ENCODE data around the gene RNU4-1. TPM values are rescaled to one million over a fixed set of nuclear protein-coding genes. Genes with fewer than 3 reads are reported as not detected.

Gene RNU4-1
- total RNA-seq, 5 donors from 2014 or later (not counting 1 experiment from before 2014, with no cell fraction given) = 1,482 to 2,823 (median 1,909) TPM

DNA sequence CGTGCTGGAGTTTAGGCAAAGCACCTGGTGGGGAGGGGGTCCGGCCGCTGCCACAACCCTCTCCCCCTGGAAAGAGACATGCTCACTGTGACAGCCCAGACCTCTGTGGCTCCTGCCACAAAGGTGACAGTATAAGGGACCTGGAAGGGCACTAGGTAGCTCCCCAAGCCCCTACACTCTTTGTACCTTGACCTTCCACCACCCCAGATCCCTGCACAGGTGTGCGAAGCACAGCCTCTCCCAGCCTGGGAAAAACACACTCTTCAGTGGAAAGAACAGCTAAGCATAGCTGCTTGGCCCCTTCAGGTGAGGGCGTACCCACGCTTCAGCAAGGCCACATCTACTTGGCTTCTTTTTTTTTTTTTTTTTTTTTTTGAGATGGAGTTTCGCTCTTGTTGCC is 39.5 kb upstream of the RNU4-1 start:
- POLR2A ChIA-PET = no interaction called here
- Mint-ChIP-seq H3K9me3 (peaks cover 4 to 7% (median 5%) of the 10 kb centered on the region in 3 donors), H3K27ac (no peak overlapping the region), H3K4me1 (no peaks in the 10 kb centered on the region), H3K4me3 (no peak overlapping the region), H3K36me3 (peaks cover 2% of the 10 kb centered on the region), H3K27me3 (peaks cover 6 to 9% of the 10 kb centered on the region in 2 donors)
- H3K4me1 ChIP-seq (ENCODE audit: control insufficient read depth in 1 of 2, extremely low read depth in 1 of 2, insufficient read depth in 2 of 2, low read length in 2 of 2) = no peaks in the 10 kb centered on the region
- DNase-seq (no peak), ATAC-seq (replicated peaks in 1 of 4) (no peak)
- WGBS (ENCODE audit: insufficient coverage) = 100% methylated on average over 1 of the region's 7 CpGs
- peaks cover 0 to 18% of the 10 kb centered on the region in 2 experiments for H3K27me3 ChIP-seq (replicated peaks in 1 of 2; ENCODE audit: control insufficient read depth in 2 of 2, extremely low read depth in 1 of 2, insufficient read depth in 2 of 2, low read length in 1 of 2)
- no peaks in the 10 kb centered on the region for H3K9me3 ChIP-seq
- CTCF ChIA-PET = no interaction called here
- no peak overlapping the region for H3K4me3 ChIP-seq (ENCODE audit: control insufficient read depth in 1 of 2, extremely low read depth in 1 of 2, low read length in 1 of 2)
- H3K36me3 ChIP-seq (ENCODE audit: control insufficient read depth in 2 of 2, extremely low read depth in 1 of 2, insufficient read depth in 1 of 2, low read length in 1 of 2) = no peaks in the 10 kb centered on the region
- H3K27ac ChIP-seq (ENCODE audit: low read length) = no peak overlapping the region

DNA sequence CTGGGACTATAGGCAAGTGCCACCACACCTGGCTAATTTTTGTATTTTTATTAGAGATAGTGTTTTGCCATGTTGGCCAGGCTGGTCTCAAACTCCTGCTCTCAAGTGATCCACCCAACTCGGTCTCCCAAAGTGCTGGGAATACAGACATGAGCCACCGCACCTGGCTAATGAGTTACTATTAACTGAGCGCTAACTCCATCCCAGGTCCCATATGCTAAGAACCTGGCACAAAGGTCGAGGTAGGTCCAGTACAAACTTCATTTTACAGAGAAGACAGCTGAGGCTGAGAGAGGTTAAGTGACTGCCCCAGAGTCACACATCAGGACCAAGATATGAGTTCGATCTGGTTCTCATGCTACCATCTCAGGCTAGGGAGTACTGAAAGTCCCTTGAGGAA is 39.0 kb upstream of the RNU4-1 start:
- H3K27me3 Mint-ChIP-seq = peaks cover 6 to 7% of the 10 kb centered on the region in 2 donors
- no peaks in the 10 kb centered on the region for H3K9me3 ChIP-seq
- CTCF ChIA-PET = no interaction called here
- no peaks in the 10 kb centered on the region for H3K4me1 Mint-ChIP-seq
- no peaks in the 10 kb centered on the region for H3K36me3 Mint-ChIP-seq
- H3K4me3 Mint-ChIP-seq = no peak overlapping the region
- no peaks in the 10 kb centered on the region for H3K4me1 ChIP-seq (ENCODE audit: control insufficient read depth in 1 of 2, extremely low read depth in 1 of 2, insufficient read depth in 2 of 2, low read length in 2 of 2)
- H3K36me3 ChIP-seq (ENCODE audit: control insufficient read depth in 2 of 2, extremely low read depth in 1 of 2, insufficient read depth in 1 of 2, low read length in 1 of 2) = no peaks in the 10 kb centered on the region
- DNase-seq = no peak
- 100% methylated on average over 3 of the region's 5 CpGs for WGBS (ENCODE audit: insufficient coverage)
- H3K27me3 ChIP-seq (replicated peaks in 1 of 2; ENCODE audit: control insufficient read depth in 2 of 2, extremely low read depth in 1 of 2, insufficient read depth in 2 of 2, low read length in 1 of 2) = peaks cover 0 to 18% of the 10 kb centered on the region in 2 experiments
- H3K9me3 Mint-ChIP-seq = peaks cover 0 to 4% (median 3%) of the 10 kb centered on the region in 3 donors
- no peak for ATAC-seq (replicated peaks in 1 of 4)
- no peak overlapping the region for H3K4me3 ChIP-seq (ENCODE audit: control insufficient read depth in 1 of 2, extremely low read depth in 1 of 2, low read length in 1 of 2)
- H3K27ac ChIP-seq (ENCODE audit: low read length) = no peak overlapping the region
- POLR2A ChIA-PET = no interaction called here
- no peak overlapping the region for H3K27ac Mint-ChIP-seq

DNA sequence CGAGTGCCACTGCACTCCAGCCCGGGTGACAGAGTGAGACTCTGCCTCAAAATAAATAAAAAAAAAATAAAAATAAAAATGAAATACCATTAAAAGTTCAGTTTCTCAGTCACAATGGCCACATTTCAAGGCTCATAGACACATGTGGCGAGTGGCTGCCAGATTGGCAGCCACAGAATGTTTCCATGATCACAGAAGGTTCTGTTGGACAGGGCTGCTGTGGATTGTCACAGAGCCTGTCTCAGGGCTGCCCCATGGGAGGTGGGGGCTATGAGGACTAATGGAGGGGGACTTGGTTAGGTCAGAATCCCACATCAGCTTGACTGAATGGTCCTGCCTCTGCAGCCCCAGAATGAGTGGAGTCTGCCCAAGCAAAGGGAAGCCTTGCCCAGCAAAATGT is 38.4 kb upstream of the RNU4-1 start:
- POLR2A ChIA-PET = no interaction called here
- ATAC-seq (replicated peaks in 1 of 4) = no peak
- H3K9me3 Mint-ChIP-seq = peaks cover 0 to 3% (median 0%) of the 10 kb centered on the region in 3 donors
- no peak overlapping the region for H3K27ac ChIP-seq (ENCODE audit: low read length)
- H3K9me3 ChIP-seq = no peaks in the 10 kb centered on the region
- no peaks in the 10 kb centered on the region for H3K4me1 ChIP-seq (ENCODE audit: control insufficient read depth in 1 of 2, extremely low read depth in 1 of 2, insufficient read depth in 2 of 2, low read length in 2 of 2)
- H3K36me3 Mint-ChIP-seq = no peaks in the 10 kb centered on the region
- no peaks in the 10 kb centered on the region for H3K36me3 ChIP-seq (ENCODE audit: control insufficient read depth in 2 of 2, extremely low read depth in 1 of 2, insufficient read depth in 1 of 2, low read length in 1 of 2)
- no CpG with 5 or more reads among the region's 3 CpGs for WGBS (ENCODE audit: insufficient coverage)
- no peak for DNase-seq
- peaks cover 0 to 22% of the 10 kb centered on the region in 2 experiments for H3K27me3 ChIP-seq (replicated peaks in 1 of 2; ENCODE audit: control insufficient read depth in 2 of 2, extremely low read depth in 1 of 2, insufficient read depth in 2 of 2, low read length in 1 of 2)
- H3K4me3 ChIP-seq (ENCODE audit: control insufficient read depth in 1 of 2, extremely low read depth in 1 of 2, low read length in 1 of 2) = no peak overlapping the region
- no peaks in the 10 kb centered on the region for H3K4me1 Mint-ChIP-seq
- CTCF ChIA-PET = no interaction called here
- no peak overlapping the region for H3K27ac Mint-ChIP-seq
- H3K4me3 Mint-ChIP-seq = no peak overlapping the region
- peaks cover 6 to 7% of the 10 kb centered on the region in 2 donors for H3K27me3 Mint-ChIP-seq

DNA sequence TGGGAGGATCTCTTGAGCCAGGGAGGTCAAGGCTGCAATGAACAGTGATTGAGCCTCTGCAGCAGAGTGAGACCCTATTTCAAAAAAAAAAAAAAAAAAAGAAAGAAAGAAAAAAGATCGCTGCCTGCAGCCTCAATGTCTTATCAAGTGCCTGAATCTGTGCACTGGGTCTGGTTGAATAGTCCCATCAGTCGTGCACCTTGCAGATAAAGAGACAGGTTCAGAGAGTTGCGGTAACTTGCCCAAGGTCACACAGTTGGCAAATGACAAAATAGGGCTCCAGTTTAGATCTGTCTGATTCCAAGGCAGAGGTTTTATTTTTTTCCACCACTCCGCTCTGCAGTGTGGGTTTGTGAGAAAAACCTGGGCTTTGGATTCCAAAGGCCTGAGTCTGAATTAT is 35.2 kb upstream of the RNU4-1 start:
- H3K9me3 Mint-ChIP-seq = no peaks in the 10 kb centered on the region
- no peak overlapping the region for H3K27ac Mint-ChIP-seq
- H3K27me3 ChIP-seq (replicated peaks in 1 of 2; ENCODE audit: control insufficient read depth in 2 of 2, extremely low read depth in 1 of 2, insufficient read depth in 2 of 2, low read length in 1 of 2) = peaks cover 0 to 25% of the 10 kb centered on the region in 2 experiments
- no peak for DNase-seq
- no peak overlapping the region for H3K4me3 ChIP-seq (ENCODE audit: control insufficient read depth in 1 of 2, extremely low read depth in 1 of 2, low read length in 1 of 2)
- peaks cover 8 to 12% (median 9%) of the 10 kb centered on the region in 3 donors for H3K4me1 Mint-ChIP-seq
- H3K9me3 ChIP-seq = no peaks in the 10 kb centered on the region
- ChIA-PET POLR2A (no interaction called here), CTCF (interaction anchor here in 1 of 2 donors (0.6 to 0.7 kb wide), 2 partner anchors 1388 to 1477 kb away, joined by 3 read pairs; no protein-coding TSS in a partner anchor)
- no peak for ATAC-seq (replicated peaks in 1 of 4)
- H3K4me3 Mint-ChIP-seq = no peak overlapping the region
- H3K27ac ChIP-seq (ENCODE audit: low read length) = no peak overlapping the region
- no peaks in the 10 kb centered on the region for H3K36me3 Mint-ChIP-seq
- H3K4me1 ChIP-seq (ENCODE audit: control insufficient read depth in 1 of 2, extremely low read depth in 1 of 2, insufficient read depth in 2 of 2, low read length in 2 of 2) = peaks cover 0 to 9% of the 10 kb centered on the region in 2 experiments
- 67% methylated on average over 2 of the region's 4 CpGs for WGBS (ENCODE audit: insufficient coverage)
- no peaks in the 10 kb centered on the region for H3K36me3 ChIP-seq (ENCODE audit: control insufficient read depth in 2 of 2, extremely low read depth in 1 of 2, insufficient read depth in 1 of 2, low read length in 1 of 2)
- H3K27me3 Mint-ChIP-seq = peaks cover 6 to 7% of the 10 kb centered on the region in 2 donors

DNA sequence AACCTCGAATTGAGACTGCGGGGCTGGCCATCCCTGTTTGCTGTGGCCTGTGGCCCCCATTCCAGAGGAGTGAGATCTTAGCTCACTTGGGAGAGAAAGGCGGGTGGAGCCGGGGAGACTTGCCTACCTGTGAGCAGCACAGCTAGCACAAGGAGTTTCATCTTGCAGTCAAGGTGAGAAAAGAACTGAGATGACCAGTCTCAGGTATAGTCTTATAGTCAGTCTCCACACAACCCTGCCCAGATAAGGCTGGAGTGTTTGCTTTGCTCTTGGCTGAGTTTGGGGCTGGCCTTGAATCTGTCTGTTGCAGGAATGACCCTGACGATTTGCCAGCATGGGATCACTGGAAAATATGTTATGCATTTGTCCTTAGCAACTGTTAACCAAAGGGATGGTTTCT is 34.6 kb upstream of the RNU4-1 start, which contains the start of gene PLA2G1B:
TSS of gene PLA2G1B (minus strand) at position 187 of the 400 bp plus-strand sequence. CDS start at position 161, 26 bp downstream.
- H3K9me3 Mint-ChIP-seq = no peaks in the 10 kb centered on the region
- peaks cover 0 to 24% of the 10 kb centered on the region in 2 experiments for H3K27me3 ChIP-seq (replicated peaks in 1 of 2; ENCODE audit: control insufficient read depth in 2 of 2, extremely low read depth in 1 of 2, insufficient read depth in 2 of 2, low read length in 1 of 2)
- no peak within 1 kb of the TSS for H3K4me3 ChIP-seq (ENCODE audit: control insufficient read depth in 1 of 2, extremely low read depth in 1 of 2, low read length in 1 of 2)
- H3K4me3 Mint-ChIP-seq = no peak within 1 kb of the TSS
- ATAC-seq (replicated peaks in 1 of 4) = no peak
- 90% methylated on average over 4 of the region's 5 CpGs for WGBS (ENCODE audit: insufficient coverage)
- ChIA-PET POLR2A (no interaction called here), CTCF (interaction anchor here in 1 of 2 donors (1.3 kb wide), 1 partner anchor 10 kb away, joined by 3 read pairs; no protein-coding TSS in a partner anchor)
- H3K27ac ChIP-seq (ENCODE audit: low read length) = no peak within 1 kb of the TSS
- H3K9me3 ChIP-seq = no peaks in the 10 kb centered on the region
- peaks cover 8 to 12% (median 9%) of the 10 kb centered on the region in 3 donors for H3K4me1 Mint-ChIP-seq
- peaks cover 0 to 9% of the 10 kb centered on the region in 2 experiments for H3K4me1 ChIP-seq (ENCODE audit: control insufficient read depth in 1 of 2, extremely low read depth in 1 of 2, insufficient read depth in 2 of 2, low read length in 2 of 2)
- H3K27ac Mint-ChIP-seq = no peak within 1 kb of the TSS
- H3K27me3 Mint-ChIP-seq = peaks cover 5 to 7% of the 10 kb centered on the region in 2 donors
- H3K36me3 Mint-ChIP-seq = no peaks in the 10 kb centered on the region
- no peaks in the 10 kb centered on the region for H3K36me3 ChIP-seq (ENCODE audit: control insufficient read depth in 2 of 2, extremely low read depth in 1 of 2, insufficient read depth in 1 of 2, low read length in 1 of 2)
- no peak for DNase-seq

DNA sequence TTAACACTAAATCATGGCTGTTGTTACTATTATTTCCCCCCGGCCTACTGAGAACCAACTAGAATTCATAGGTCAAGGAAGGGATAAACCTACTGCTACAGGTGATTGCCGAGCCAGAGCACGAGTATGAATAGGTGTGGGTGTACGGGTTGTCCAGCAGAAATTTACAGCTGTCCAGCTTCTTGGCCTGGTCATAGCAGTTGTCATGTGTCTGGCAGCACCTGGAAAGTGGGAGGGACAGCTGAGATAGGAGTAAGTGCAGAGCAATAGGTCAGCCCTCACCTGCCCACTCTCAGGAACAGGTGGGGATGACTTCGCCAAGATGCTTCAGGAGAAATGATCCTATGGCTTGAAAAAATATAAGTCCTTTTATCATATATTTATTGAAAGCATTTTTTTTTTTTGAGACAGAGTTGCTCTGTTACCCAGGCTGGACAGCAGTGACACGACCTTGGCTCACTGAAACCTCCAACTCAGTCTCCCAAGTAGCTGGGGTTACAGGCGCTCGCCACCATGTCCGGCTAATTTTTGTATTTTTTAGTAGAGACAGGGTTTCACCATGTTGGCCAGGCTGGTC is 31.9 kb upstream of the RNU4-1 start:
- Histone ChIP-seq H3K9me3 (no peaks in the 10 kb centered on the region), H3K27ac (ENCODE audit: low read length) (no peak overlapping the region), H3K27me3 (replicated peaks in 1 of 2; ENCODE audit: control insufficient read depth in 2 of 2, extremely low read depth in 1 of 2, insufficient read depth in 2 of 2, low read length in 1 of 2) (peaks cover 0 to 12% of the 10 kb centered on the region in 2 experiments), H3K4me3 (ENCODE audit: control insufficient read depth in 1 of 2, extremely low read depth in 1 of 2, low read length in 1 of 2) (no peak overlapping the region), H3K4me1 (ENCODE audit: control insufficient read depth in 1 of 2, extremely low read depth in 1 of 2, insufficient read depth in 2 of 2, low read length in 2 of 2) (peaks cover 0 to 9% of the 10 kb centered on the region in 2 experiments), H3K36me3 (ENCODE audit: control insufficient read depth in 2 of 2, extremely low read depth in 1 of 2, insufficient read depth in 1 of 2, low read length in 1 of 2) (no peaks in the 10 kb centered on the region)
- H3K9me3 Mint-ChIP-seq = no peaks in the 10 kb centered on the region
- ChIA-PET CTCF (interaction anchor here (0.5 to 1.0 kb wide), 3 partner anchors 17 to 647 kb away, joined by 3 to 10 read pairs (median 5); partner anchors contain the start of gene SIRT4 (in 1 of the 2)), POLR2A (no interaction called here)
- ATAC-seq (replicated peaks in 1 of 4) (peak in 1 of 4 experiments; percentile 26), DNase-seq (no peak)
- H3K4me1 Mint-ChIP-seq = peaks cover 8 to 12% (median 9%) of the 10 kb centered on the region in 3 donors
- H3K27ac Mint-ChIP-seq = no peak overlapping the region
- 83% methylated on average over 6 of the region's 9 CpGs for WGBS (ENCODE audit: insufficient coverage)
- H3K4me3 Mint-ChIP-seq = peak overlapping the region in 1 of 3 donors; percentile 91
- H3K27me3 Mint-ChIP-seq = no peaks in the 10 kb centered on the region
- no peaks in the 10 kb centered on the region for H3K36me3 Mint-ChIP-seq
